Breast epithelium (tissue), 3 donors: ENCODE measurements around the gene NPTXR.

Experiments
- POLR2A ChIP-seq: fragments of 450-650 bp; IDR thresholded peaks from one replicate; pipeline ENCODE4 v1.6.1; 2016; ENCODE audit warnings: antibody characterized with exemption, mild to moderate bottlenecking, moderate library complexity
- POLR2AphosphoS5 ChIP-seq, 3 donors: sonication (generic); formaldehyde crosslinking; IDR thresholded peaks; one replicate each; pipeline ENCODE4 v1.6.1; 2017; ENCODE audit warnings: antibody characterized with exemption in 3 of 3
- TF ChIP-seq, protein P1 (sequence below), 3 donors: fragments of 450-650 bp; IDR thresholded peaks; one replicate each; pipeline ENCODE4 v1.5.1; 2016 to 2017; ENCODE audit warnings: antibody characterized with exemption in 3 of 3, mild to moderate bottlenecking in 3 of 3, moderate library complexity in 3 of 3

DNA sequence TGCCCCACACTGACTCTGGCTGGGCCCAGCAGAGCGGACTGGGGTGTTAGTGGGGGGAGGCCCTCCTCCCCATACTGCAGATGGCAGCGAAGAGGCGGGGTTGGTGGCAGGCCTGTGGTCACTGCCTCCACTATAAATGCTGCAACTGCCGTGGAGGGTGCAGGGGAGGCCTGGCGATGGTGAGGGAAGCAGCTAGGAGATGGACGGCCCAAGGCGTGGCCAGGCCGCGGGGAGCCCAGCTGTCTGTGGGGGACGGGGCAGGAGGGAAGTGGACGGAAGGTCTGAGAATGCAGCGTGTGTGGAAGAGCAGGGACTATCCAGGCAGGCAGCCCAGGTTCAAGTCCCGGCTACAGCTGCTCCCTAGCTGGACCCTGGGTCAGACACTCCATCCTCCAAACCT, 68.2 kb downstream of the NPTXR start:
- TF ChIP-seq POLR2A (no peak), POLR2AphosphoS5 (IDR thresholded peaks at IDR 0.05) (no peak)
- TF ChIP-seq, protein P1, sequence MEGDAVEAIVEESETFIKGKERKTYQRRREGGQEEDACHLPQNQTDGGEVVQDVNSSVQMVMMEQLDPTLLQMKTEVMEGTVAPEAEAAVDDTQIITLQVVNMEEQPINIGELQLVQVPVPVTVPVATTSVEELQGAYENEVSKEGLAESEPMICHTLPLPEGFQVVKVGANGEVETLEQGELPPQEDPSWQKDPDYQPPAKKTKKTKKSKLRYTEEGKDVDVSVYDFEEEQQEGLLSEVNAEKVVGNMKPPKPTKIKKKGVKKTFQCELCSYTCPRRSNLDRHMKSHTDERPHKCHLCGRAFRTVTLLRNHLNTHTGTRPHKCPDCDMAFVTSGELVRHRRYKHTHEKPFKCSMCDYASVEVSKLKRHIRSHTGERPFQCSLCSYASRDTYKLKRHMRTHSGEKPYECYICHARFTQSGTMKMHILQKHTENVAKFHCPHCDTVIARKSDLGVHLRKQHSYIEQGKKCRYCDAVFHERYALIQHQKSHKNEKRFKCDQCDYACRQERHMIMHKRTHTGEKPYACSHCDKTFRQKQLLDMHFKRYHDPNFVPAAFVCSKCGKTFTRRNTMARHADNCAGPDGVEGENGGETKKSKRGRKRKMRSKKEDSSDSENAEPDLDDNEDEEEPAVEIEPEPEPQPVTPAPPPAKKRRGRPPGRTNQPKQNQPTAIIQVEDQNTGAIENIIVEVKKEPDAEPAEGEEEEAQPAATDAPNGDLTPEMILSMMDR (IDR thresholded peaks at IDR 0.05), result no peak
